Measurements from ENCODE around the gene TRPC4AP. TPM values are rescaled to one million over a fixed set of nuclear protein-coding genes. Genes with fewer than 3 reads are reported as not detected.

The TRPC4AP gene
- total and polyA plus RNA-seq, 2 of the 8 experiments (the other 6 are each of a cell fraction or from before 2014, with no cell fraction given) = 73.1 to 74.8 TPM

GRCh38 chr20:35020108-35020928, 72.3 kb downstream of the TRPC4AP start:
- FAIRE-seq (no peak), DNase-seq (ENCODE audit: low read depth in 1 of 2, low spot score in 2 of 2) (no peak)
- Histone ChIP-seq H3K23ac (ENCODE audit: insufficient read length) (no peak overlapping the region), H4K20me1 (replicated peaks in 1 of 2; ENCODE audit: control insufficient read depth in 1 of 2, insufficient read depth in 2 of 2, low read length in 2 of 2) (peaks cover 2 to 18% of the 10 kb centered on the region in 2 experiments), H3K9me3 (ENCODE audit: insufficient read depth in 2 of 2, low read depth in 1 of 2, low read length in 1 of 2) (no peaks in the 10 kb centered on the region), H3K18ac (ENCODE audit: extremely low read depth, low read length) (no peak overlapping the region), H4K91ac (replicated peaks; ENCODE audit: insufficient read length, low read length) (no peak overlapping the region), H3K14ac (ENCODE audit: insufficient read length) (no peak overlapping the region), H2BK5ac (ENCODE audit: low read depth, low read length) (no peak overlapping the region; the same call in 1 of the 2 replicates), H2BK12ac (ENCODE audit: low read depth, low read length) (no peak overlapping the region), H2BK15ac (ENCODE audit: low read length) (no peak overlapping the region), H3K23me2 (ENCODE audit: low read depth, low read length) (no peaks in the 10 kb centered on the region), H3K79me1 (ENCODE audit: low read depth, low read length) (no peaks in the 10 kb centered on the region; the same call in 1 of the 2 replicates), H3K27ac (ENCODE audit: low read depth, low read length) (no peak overlapping the region), H3K56ac (replicated peaks; ENCODE audit: insufficient read length, low read depth, low read length) (no peak overlapping the region), H2BK120ac (replicated peaks; ENCODE audit: low read depth, low read length) (no peak overlapping the region), H3K36me3 (ENCODE audit: control insufficient read depth in 2 of 4, insufficient read depth in 4 of 4, low read length in 3 of 4) (peaks cover 7 to 60% (median 18%) of the 10 kb centered on the region in 4 experiments; a peak in 6 of 8 replicates), H3K4me3 (ENCODE audit: extremely low read depth in 1 of 4, insufficient read depth in 2 of 4, low read depth in 3 of 4, low read length in 4 of 4) (no peak overlapping the region), H3K9ac (replicated peaks in 1 of 4; ENCODE audit: extremely low read depth in 1 of 4, low read depth in 3 of 4, low read length in 3 of 4) (no peak overlapping the region), H3K79me2 (ENCODE audit: control insufficient read depth in 1 of 2, insufficient read depth in 2 of 2, low read length in 2 of 2) (no peaks in the 10 kb centered on the region), H2AFZ (ENCODE audit: low read length) (no peak overlapping the region), H3K4me2 (ENCODE audit: insufficient read depth in 1 of 2, low read depth in 2 of 2, low read length in 2 of 2) (no peak overlapping the region), H2BK20ac (ENCODE audit: low read length) (no peak overlapping the region), H4K5ac (ENCODE audit: insufficient read length, low read depth, low read length) (no peak overlapping the region), H3K4me1 (replicated peaks in 1 of 4; ENCODE audit: control insufficient read depth in 3 of 4, insufficient read depth in 4 of 4, low read length in 3 of 4) (no peaks in the 10 kb centered on the region), H2AK5ac (ENCODE audit: low read depth, low read length) (no peak overlapping the region), H4K8ac (ENCODE audit: extremely low read depth, insufficient read depth, low read length) (no peak overlapping the region), H3K27me3 (replicated peaks in 1 of 4; ENCODE audit: control insufficient read depth in 3 of 4, extremely low read depth in 1 of 4, insufficient read depth in 3 of 4, low read length in 3 of 4) (no peaks in the 10 kb centered on the region), H3K4ac (replicated peaks; ENCODE audit: insufficient read length, low read depth, low read length) (no peak overlapping the region)
- CTCF ChIA-PET (ENCODE audit: partially characterized antibody) = no interaction called here
- POLR2A ChIA-PET (ENCODE audit: partially characterized antibody) = interaction anchor here (1.8 kb wide), 1 partner anchor 21 kb away, joined by 4 read pairs; no protein-coding TSS in a partner anchor
- TF ChIP-seq MAX (IDR thresholded peaks at IDR 0.05) = no peak
- no peak for TF ChIP-seq CBX5 (IDR thresholded peaks at IDR 0.05; ENCODE audit: low read depth, low read length)
- 87% methylated on average over 8 of the region's 8 CpGs; no CpG with 5 or more reads in 1 of the 2 experiments for WGBS, 2 experiments (ENCODE audit: extremely low coverage in 1 of 2, insufficient coverage in 1 of 2, insufficient read length in 1 of 2, insufficient replicate concordance in 2 of 2, low coverage in 1 of 2, low lambda C conversion rate in 2 of 2, missing lambda C conversion rate in 1 of 2)

Data from H1 (cell line).